Glutamatergic neuron (in vitro differentiated cells): ENCODE results near the gene ABCD3. TPM values are rescaled to one million over a fixed set of nuclear protein-coding genes. Genes with fewer than 3 reads are reported as not detected.

Source experiments
- DNase-seq: peaks from one replicate; pipeline ENCODE4 v3.0.0; 2022
- H3K27ac Mint-ChIP-seq: one replicate; pipeline ENCODE4 v1.8.0; 2020; ENCODE audit warnings: mild to moderate bottlenecking, mixed read lengths, inconsistent platforms; ENCODE audit not compliant: unreplicated experiment
- H3K27me3 Mint-ChIP-seq: one replicate; pipeline ENCODE4 v1.8.0; 2020; ENCODE audit warnings: mild to moderate bottlenecking, moderate library complexity, mixed read lengths, inconsistent platforms; ENCODE audit not compliant: unreplicated experiment
- H3K36me3 Mint-ChIP-seq: one replicate; pipeline ENCODE4 v1.8.0; 2020; ENCODE audit warnings: mild to moderate bottlenecking, mixed read lengths, inconsistent platforms; ENCODE audit not compliant: unreplicated experiment
- H3K4me1 Mint-ChIP-seq: one replicate; pipeline ENCODE4 v1.8.0; 2020; ENCODE audit warnings: mild to moderate bottlenecking, low read depth, mixed read lengths, inconsistent platforms; ENCODE audit not compliant: unreplicated experiment
- H3K4me3 Mint-ChIP-seq: one replicate; pipeline ENCODE4 v1.8.0; 2020; ENCODE audit warnings: mild to moderate bottlenecking, mixed read lengths, inconsistent platforms; ENCODE audit not compliant: unreplicated experiment
- H3K9me3 Mint-ChIP-seq: one replicate; pipeline ENCODE4 v1.8.0; 2020; ENCODE audit warnings: mild to moderate bottlenecking, moderate library complexity, mixed read lengths, inconsistent platforms; ENCODE audit not compliant: unreplicated experiment
- total RNA-seq: library from RNA; stranded (reverse); fragmentation: NEBNext Ultra II Directional; extraction: Animal tissue kit (Norgen Biotek cat#: 25700); gene quantifications from one replicate; pipeline ENCODE4 v1.2.1, GENCODE V29; 2021; ENCODE audit not compliant: unreplicated experiment
- TF ChIP-seq, protein P1 (sequence below): fragments of 200-600 bp; sonication (generic); IDR thresholded peaks from one replicate; pipeline ENCODE4 v1.5.0; 2021; ENCODE audit not compliant: partially characterized antibody, unreplicated experiment

ABCD3 gene
- total RNA-seq, 1 donor from 2014 or later, result 26.0 TPM

DNA sequence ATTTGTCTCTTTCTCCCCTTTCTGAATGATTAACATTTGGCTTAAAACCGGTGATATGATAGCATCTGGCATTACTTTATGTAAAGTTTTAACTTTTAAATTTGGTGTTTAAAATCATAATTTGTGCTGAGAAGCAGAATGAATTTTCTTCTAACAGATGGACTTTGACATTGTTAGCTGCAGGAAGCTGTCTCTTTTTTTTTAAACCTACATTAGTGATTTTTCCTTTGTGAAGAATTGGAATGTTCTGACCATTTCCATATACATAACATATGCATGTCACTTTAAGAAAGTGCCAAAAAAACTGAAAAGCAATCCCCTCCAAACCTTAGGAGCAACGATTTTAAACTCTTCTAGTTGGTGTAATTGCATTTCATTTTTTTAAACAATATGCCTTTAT is 101.2 kb downstream of the ABCD3 start:
- H3K4me1 Mint-ChIP-seq, result no peaks in the 10 kb centered on the region
- no peaks in the 10 kb centered on the region for H3K36me3 Mint-ChIP-seq
- DNase-seq, result no peak
- H3K27ac Mint-ChIP-seq, result no peak overlapping the region
- peaks cover 3% of the 10 kb centered on the region for H3K9me3 Mint-ChIP-seq
- TF ChIP-seq, protein P1, sequence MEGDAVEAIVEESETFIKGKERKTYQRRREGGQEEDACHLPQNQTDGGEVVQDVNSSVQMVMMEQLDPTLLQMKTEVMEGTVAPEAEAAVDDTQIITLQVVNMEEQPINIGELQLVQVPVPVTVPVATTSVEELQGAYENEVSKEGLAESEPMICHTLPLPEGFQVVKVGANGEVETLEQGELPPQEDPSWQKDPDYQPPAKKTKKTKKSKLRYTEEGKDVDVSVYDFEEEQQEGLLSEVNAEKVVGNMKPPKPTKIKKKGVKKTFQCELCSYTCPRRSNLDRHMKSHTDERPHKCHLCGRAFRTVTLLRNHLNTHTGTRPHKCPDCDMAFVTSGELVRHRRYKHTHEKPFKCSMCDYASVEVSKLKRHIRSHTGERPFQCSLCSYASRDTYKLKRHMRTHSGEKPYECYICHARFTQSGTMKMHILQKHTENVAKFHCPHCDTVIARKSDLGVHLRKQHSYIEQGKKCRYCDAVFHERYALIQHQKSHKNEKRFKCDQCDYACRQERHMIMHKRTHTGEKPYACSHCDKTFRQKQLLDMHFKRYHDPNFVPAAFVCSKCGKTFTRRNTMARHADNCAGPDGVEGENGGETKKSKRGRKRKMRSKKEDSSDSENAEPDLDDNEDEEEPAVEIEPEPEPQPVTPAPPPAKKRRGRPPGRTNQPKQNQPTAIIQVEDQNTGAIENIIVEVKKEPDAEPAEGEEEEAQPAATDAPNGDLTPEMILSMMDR, result no peak
- no peaks in the 10 kb centered on the region for H3K27me3 Mint-ChIP-seq
- no peak overlapping the region for H3K4me3 Mint-ChIP-seq

DNA sequence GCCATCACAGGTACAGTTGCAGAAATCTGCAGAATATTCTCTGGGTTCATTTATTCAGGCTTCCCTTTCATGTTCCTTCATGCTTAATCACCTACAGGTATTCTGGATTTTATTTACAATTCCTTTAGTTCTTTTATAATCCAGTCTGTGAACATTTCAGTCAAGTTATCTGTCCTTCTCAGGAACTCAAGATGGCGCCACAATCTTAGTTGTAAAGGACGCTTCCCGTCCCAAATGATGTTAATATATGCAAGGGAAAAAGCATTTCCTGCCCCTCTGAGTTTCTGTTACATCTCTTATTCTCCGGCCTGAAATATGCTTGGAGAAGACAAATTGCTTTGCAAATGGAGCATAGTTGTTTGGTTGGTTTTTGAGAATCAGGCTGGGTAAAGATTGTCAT is 104.1 kb downstream of the ABCD3 start:
- no peak for DNase-seq
- Mint-ChIP-seq H3K27ac (no peak overlapping the region), H3K4me1 (no peaks in the 10 kb centered on the region), H3K36me3 (no peaks in the 10 kb centered on the region), H3K9me3 (peaks cover 4% of the 10 kb centered on the region), H3K4me3 (no peak overlapping the region), H3K27me3 (no peaks in the 10 kb centered on the region)
- TF ChIP-seq, protein P1, result no peak

DNA sequence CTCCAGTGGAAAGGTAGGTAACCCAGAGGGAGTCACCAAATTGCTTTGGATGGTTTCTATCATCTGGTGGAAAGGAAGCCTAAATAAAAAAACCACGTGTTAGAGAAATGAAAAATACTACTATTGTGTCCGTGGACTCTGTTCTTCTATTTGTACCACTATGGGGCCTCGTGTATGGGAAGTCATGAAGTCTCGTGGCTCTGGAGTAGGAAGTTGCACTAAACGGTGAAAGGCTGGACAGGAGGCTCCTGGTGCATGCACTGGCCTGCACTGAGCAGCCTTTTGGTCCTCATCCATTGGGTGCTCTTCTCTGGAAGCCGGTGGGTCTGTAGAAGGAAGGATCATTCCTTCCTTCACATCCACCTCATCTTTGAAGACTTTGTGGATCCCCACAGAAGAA is 106.3 kb downstream of the ABCD3 start:
- Mint-ChIP-seq H3K36me3 (no peaks in the 10 kb centered on the region), H3K9me3 (peaks cover 4% of the 10 kb centered on the region), H3K27ac (no peak overlapping the region), H3K4me3 (no peak overlapping the region), H3K27me3 (no peaks in the 10 kb centered on the region), H3K4me1 (no peaks in the 10 kb centered on the region)
- TF ChIP-seq, protein P1, result no peak
- DNase-seq, result no peak

DNA sequence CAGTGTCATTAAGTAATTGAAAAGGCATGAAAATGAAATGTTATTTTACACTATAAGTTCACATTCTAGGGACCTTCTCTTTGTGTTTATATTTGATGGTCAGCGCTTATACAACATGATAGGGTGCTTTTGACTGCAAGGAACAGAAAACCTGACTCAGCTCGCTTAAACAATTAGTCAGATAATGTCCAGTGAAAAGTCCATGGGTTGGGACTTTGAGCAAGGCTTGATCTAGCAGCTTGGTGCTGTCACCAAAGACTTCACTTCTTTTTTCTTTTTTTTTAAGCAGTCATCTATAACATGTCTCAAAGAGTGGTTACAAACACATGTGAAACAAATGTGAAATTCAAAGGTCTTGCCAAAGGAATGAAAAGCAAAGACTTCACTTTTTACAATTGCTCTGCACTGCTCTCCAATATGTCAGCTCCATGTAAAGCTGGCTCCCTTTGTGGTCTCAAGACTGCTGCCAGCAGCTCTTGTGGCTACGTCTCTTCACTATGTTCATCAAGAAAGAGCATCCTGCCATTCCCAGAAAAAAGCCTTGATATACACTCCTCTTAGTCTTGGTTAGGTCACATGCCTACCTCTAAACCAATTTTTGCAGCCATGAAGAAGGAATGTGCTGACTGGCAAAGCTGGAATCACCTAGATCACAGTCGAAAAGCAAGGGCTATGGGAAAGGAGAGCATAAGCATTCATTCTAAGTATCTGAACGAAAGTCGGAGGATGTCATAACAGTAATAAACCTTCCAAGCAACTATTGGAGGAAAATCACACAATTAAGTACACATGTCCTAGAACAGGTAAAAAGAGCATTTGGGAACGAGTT is 108.2 kb downstream of the ABCD3 start:
- DNase-seq, result no peak
- Mint-ChIP-seq H3K9me3 (peaks cover 4% of the 10 kb centered on the region), H3K4me3 (no peak overlapping the region), H3K4me1 (no peaks in the 10 kb centered on the region), H3K27ac (no peak overlapping the region), H3K36me3 (peaks cover 5% of the 10 kb centered on the region), H3K27me3 (no peaks in the 10 kb centered on the region)
- TF ChIP-seq, protein P1, result no peak

DNA sequence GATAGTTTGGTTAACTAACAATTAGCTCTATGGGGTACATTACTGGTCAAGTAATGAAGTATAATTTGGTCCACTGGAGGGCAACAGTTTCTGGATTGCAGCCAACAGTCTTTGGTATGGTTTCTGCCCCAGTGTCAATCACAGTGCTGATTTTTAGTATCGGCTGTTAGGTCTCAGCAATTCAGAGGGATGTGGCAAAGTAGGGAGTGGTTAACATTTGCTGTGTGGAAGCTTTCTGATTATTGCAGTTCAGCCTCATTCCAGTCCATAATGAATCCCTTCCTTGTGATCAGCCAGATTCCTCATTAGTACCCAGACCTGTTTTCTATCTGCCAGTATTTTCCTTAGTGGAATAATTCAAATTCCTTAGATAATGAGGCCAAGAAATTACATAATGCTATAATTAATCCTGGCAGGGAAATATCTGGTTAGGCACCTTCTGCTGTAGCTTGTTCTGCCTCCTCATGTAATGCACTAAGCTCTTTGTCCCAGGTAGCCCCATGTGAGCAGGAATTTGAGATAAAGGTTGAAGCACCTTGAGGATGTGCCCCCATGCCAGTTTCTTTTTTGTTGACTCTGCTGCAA is 109.3 kb downstream of the ABCD3 start:
- Mint-ChIP-seq H3K9me3 (peaks cover 4% of the 10 kb centered on the region), H3K4me1 (no peaks in the 10 kb centered on the region), H3K27me3 (no peaks in the 10 kb centered on the region), H3K4me3 (no peak overlapping the region), H3K27ac (no peak overlapping the region), H3K36me3 (peaks cover 5% of the 10 kb centered on the region)
- TF ChIP-seq, protein P1, result no peak
- DNase-seq, result no peak
